Measurements from ENCODE around the gene MSANTD1. TPM values are rescaled to one million over a fixed set of nuclear protein-coding genes. Genes with fewer than 3 reads are reported as not detected.

MSANTD1 gene
- total RNA-seq, 1 experiment from 2014 or later, result 0.04 TPM

DNA sequence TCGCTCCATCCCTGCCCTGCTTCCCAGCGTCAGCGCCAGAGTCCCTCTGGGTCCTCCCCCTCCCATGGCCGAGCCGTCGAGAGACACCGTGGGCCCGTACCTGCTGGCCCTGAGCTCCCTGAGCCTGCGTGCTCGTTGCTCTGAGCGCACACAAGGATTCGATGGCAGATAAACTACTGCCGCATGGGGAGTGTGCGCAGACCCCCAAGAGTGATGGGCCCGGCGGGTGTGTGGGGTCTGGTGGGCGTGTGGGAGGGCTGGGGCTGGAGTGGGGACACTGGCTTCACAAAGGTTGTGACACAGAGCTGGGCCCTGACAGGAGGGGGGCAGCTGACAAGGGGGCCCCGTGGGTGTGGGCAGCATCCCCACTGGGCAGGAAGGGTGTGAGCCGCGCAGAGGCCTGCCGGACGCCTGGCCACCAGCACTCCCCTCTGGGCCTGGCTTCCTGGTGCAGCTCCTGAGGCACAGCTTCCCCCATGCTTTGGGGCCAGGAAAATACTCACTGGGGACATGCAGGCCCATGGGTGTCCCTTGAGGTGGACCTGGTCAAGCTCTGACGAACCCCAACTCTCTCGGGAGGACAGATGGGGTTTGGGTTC lies 39.1 kb downstream of the MSANTD1 start:
- no peaks in the 10 kb centered on the region for H3K9me3 ChIP-seq (replicated peaks)
- no peaks in the 10 kb centered on the region; the same call in 1 of the 2 replicates for H3K27me3 ChIP-seq
- DNase-seq, result no peak
- H3K4me3 ChIP-seq, result no peak overlapping the region
- no peak overlapping the region for H3K27ac ChIP-seq
- H3K4me1 ChIP-seq, result no peaks in the 10 kb centered on the region; the same call in 1 of the 2 replicates
- H3K36me3 ChIP-seq, result no peaks in the 10 kb centered on the region

DNA sequence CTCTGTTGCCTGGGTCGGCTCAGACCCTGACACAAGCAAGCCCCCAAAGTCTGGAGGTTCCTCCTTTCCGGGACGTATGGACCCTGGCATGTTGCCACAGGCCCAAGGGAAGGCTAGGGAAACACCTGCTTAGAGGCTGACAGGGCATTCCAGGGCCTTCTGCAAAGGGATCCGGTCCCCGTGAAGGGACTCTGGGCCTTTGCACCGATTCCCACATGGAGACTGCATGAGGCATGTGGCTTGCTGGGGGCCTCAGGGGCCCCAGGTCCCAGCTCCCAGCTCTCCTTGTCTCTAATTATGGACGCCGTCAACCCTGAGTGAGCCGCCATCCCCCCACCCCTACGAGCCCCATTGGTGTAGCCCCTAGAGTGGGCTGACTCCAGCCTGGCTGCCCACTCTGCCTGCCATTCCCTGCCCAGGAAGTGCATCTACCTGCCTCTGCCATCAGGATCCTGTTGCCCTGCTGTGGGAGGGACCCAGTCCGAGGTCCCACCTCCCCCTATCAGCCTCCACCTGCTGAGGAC lies 39.7 kb downstream of the MSANTD1 start:
- Histone ChIP-seq H3K27ac (no peak overlapping the region), H3K36me3 (no peaks in the 10 kb centered on the region), H3K4me3 (no peak overlapping the region), H3K27me3 (no peaks in the 10 kb centered on the region; the same call in 1 of the 2 replicates), H3K9me3 (replicated peaks) (no peaks in the 10 kb centered on the region), H3K4me1 (no peaks in the 10 kb centered on the region; the same call in 1 of the 2 replicates)
- DNase-seq, result no peak

DNA sequence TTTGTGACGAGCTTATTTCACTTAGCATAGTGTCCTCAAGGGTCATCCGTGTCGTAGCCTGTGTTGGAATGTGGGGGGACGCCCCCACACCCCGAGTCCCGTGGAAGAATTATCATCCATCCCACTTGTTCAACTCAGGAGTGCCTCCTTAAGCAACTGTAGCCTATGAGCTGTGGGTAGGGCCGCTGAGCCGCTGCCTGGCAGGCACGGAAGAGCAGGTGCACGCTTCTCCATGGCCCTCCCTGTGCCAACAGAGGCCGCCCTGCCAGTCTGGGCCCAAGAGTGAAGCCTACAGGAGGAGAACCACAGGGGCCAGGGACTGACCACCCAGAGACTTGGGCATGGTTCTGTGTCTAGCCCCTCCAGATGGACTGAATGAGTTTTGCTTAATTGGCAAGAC lies 41.5 kb downstream of the MSANTD1 start:
- Histone ChIP-seq H3K36me3 (no peaks in the 10 kb centered on the region), H3K27ac (no peak overlapping the region), H3K27me3 (no peaks in the 10 kb centered on the region; the same call in 1 of the 2 replicates), H3K9me3 (replicated peaks) (no peaks in the 10 kb centered on the region), H3K4me3 (no peak overlapping the region), H3K4me1 (no peaks in the 10 kb centered on the region; the same call in 1 of the 2 replicates)
- DNase-seq, result no peak

DNA sequence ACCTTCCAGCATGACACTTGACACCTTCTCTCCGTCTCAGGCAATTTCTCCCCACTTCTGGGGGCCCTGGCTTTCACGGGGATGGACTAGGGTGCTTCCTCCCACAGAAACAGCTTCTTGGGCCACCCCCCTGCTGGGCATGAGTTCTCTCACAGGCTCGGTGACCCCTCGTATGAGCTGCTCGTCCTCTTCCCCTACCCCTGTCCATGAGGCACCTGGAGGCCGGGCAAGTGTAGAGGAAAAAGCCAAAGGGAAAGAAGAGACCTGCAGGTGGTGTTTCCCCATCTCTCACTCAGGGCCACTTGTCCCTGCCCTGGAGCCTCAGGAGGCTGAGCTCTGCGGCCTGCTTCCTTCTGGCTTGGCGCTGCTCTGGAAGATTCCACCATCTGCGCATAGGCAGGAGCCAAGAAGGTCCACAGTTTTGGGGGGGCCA lies 41.9 kb downstream of the MSANTD1 start:
- no peak overlapping the region for H3K27ac ChIP-seq
- DNase-seq, result no peak
- no peaks in the 10 kb centered on the region; the same call in 1 of the 2 replicates for H3K4me1 ChIP-seq

DNA sequence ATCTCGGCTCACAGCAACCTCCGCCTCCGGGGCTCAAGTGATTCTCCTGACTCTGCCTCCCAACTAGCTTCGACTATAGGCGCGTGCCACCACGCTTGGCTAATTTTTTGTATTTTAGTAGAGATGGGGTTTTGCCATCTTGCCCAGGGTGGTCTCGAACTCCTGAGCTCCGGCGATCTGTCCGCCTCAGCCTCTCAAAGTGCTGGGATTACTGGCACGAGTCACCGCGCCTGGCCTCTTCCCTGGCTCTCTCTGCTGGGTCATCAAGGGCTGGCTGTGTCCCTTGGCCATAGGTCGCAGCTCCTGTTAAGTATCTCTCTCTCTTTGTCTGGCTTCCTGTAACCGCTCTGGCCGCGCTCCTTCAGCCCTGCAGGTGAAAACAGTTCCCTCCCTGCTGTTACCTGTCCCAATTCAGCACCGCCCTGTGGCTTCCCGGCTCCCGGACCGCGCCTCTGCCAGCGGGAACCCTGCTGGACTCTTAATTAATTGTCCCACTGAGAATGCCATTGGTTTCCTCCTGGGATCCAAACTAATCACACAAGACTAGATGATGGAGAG lies 42.5 kb downstream of the MSANTD1 start:
- Histone ChIP-seq H3K4me3 (peak overlapping the region; percentile 82), H3K36me3 (no peaks in the 10 kb centered on the region), H3K9me3 (replicated peaks) (no peaks in the 10 kb centered on the region), H3K27ac (peak overlapping the region; percentile 40; the same call in 1 of the 2 replicates), H3K27me3 (no peaks in the 10 kb centered on the region; the same call in 1 of the 2 replicates), H3K4me1 (no peaks in the 10 kb centered on the region; the same call in 1 of the 2 replicates)
- peak in 1 of 2 experiments; percentile 35 for DNase-seq

More for the DNA sequence above, 41.9 kb downstream of the MSANTD1 start:
- H3K36me3 ChIP-seq, result no peaks in the 10 kb centered on the region
- H3K4me3 ChIP-seq, result no peak overlapping the region
- H3K9me3 ChIP-seq (replicated peaks), result no peaks in the 10 kb centered on the region
- H3K27me3 ChIP-seq, result no peaks in the 10 kb centered on the region; the same call in 1 of the 2 replicates

DNA sequence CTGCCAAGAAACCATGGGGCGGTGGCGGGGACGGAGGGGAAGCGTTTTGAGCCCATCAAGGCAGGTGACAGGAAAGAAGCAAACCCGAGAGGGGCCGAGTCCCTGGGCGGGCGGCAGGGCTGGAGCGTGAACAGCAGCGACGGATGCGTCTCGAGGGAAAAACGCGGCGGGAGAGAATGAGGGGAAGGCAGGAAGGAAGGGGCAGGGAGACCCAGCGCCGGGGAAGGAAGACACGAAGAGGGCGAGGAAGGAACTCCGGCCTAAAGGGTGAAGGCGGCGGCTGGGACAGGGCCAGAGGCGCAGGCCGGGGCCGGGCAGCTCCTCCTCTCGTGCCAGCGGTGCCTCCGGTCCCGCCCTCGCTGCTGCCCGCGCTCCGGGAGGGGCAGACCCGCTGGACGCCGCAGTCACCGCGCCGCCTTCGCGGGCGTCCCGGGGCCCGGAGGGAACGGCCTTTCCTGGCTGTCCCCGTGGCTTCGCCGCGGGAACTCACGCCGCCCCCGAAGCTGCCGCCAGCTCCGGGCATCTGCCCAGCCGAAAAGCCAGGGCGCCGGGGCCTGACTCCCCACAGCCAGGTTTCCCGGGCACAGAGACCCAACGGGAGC lies 43.1 kb downstream of the MSANTD1 start:
- Histone ChIP-seq H3K27me3 (no peaks in the 10 kb centered on the region; the same call in 1 of the 2 replicates), H3K27ac (peak overlapping the region; percentile 40), H3K36me3 (no peaks in the 10 kb centered on the region), H3K4me1 (no peaks in the 10 kb centered on the region; the same call in 1 of the 2 replicates), H3K4me3 (peak overlapping the region; percentile 82), H3K9me3 (replicated peaks) (no peaks in the 10 kb centered on the region)
- peak; percentile 67 to 69 for DNase-seq

DNA sequence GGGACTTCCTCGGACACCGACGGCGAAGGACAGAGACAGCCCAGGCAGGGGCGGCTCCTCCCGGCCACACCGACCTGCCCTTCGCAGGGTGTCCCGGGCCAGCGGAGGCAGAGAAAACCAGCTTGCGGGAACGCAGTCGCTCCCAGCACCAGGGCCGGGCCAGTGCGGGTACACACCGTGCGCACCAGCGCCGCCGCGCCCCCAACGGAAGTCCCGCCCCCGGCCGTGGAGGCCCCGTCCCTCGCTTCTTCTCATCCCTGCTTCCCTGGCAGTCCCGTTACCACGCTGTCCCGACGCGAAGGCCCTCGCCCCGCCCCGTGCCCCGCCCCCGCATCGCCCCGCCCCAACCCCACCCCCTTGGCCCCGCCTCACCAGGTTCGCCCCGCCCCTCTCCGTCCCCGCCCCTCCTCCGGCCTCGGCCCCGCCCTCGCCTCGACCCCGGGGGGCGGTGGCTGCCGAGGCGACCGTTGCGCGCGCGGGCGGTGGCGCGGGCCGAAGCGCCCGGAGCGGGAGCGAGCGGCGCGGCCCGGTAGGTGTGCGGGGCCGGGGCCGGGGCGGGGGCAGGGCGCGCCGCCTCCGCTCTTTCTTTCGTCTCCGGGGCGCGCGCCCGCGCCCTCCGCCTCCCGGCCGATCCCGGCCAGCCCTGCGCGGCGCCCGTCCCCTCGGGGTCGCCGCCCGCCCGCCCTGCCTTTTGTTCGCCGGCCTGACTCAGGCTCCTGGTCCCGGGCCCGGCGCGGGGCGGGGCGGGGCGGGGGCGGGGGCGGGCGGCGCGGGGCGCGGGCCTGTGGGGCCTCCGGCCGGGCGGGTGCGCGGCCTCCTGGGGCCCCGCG lies 43.8 kb downstream of the MSANTD1 start, which contains the start of gene RGS12:
RGS12 (plus strand) TSS at position 451 of the 830 bp plus-strand sequence. CDS start 23,150 bp downstream, outside the sequence.
- Histone ChIP-seq H3K9me3 (replicated peaks) (no peaks in the 10 kb centered on the region), H3K27me3 (no peaks in the 10 kb centered on the region; the same call in 1 of the 2 replicates), H3K36me3 (no peaks in the 10 kb centered on the region), H3K4me3 (peak within 1 kb of the TSS; percentile 82), H3K4me1 (no peaks in the 10 kb centered on the region; the same call in 1 of the 2 replicates), H3K27ac (peak within 1 kb of the TSS; percentile 40)
- DNase-seq, result peak; percentile 96 to 97

DNA sequence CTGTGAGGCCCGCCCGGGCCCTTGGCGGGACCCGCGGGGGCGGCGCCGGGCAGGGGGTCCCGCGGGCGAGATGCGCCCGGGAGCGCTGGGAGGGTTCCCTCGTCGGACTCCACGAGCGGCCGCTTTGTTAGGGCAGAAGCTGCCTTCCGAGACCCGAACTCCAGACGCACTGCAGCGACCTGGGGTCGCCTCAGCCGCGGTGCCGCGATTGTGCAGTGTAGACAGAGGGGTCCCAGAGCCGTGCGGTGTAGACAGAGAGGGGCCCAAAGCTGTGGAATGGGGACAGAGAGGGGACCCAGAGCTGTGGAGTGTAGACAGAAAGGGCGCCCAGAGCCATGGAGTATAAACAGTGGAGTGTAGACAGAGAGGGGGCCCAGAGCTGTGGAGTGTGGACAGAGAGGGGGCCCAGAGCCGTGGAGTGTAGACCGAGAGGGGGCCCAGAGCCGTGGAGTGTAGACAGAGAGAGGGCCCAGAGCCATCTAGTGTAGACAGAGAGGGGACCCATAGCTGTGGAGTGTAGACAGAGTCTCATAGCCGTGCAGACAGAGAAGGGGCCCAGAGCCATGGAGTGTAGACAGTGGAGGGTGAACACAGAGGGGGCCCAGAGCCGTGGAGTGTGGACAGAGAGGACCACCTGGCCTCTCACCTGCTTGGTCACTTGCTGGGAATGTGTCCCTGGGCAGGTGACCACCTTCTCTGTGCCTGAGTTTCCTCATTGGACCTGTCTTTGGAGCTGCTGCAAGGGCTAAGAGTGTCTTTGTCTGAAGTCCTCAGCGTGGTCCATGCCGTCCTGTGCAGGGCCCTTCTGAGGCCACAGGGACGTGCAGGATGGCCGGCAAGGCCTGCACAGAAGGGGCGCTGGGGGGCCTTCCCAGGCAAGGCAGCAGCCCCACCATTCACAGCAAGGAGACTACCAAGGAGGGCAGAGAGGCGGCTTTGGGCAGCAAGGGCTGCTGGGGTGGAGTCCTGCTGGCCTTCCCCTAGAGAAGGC lies 44.7 kb downstream of the MSANTD1 start:
- H3K27me3 ChIP-seq, result no peaks in the 10 kb centered on the region; the same call in 1 of the 2 replicates
- peak overlapping the region; percentile 72 for H3K4me3 ChIP-seq
- no peaks in the 10 kb centered on the region for H3K9me3 ChIP-seq (replicated peaks)
- H3K36me3 ChIP-seq, result no peaks in the 10 kb centered on the region
- no peaks in the 10 kb centered on the region; the same call in 1 of the 2 replicates for H3K4me1 ChIP-seq
- peak overlapping the region; percentile 17; the same call in 1 of the 2 replicates for H3K27ac ChIP-seq
- peak in 1 of 2 experiments; percentile 43 for DNase-seq

DNA sequence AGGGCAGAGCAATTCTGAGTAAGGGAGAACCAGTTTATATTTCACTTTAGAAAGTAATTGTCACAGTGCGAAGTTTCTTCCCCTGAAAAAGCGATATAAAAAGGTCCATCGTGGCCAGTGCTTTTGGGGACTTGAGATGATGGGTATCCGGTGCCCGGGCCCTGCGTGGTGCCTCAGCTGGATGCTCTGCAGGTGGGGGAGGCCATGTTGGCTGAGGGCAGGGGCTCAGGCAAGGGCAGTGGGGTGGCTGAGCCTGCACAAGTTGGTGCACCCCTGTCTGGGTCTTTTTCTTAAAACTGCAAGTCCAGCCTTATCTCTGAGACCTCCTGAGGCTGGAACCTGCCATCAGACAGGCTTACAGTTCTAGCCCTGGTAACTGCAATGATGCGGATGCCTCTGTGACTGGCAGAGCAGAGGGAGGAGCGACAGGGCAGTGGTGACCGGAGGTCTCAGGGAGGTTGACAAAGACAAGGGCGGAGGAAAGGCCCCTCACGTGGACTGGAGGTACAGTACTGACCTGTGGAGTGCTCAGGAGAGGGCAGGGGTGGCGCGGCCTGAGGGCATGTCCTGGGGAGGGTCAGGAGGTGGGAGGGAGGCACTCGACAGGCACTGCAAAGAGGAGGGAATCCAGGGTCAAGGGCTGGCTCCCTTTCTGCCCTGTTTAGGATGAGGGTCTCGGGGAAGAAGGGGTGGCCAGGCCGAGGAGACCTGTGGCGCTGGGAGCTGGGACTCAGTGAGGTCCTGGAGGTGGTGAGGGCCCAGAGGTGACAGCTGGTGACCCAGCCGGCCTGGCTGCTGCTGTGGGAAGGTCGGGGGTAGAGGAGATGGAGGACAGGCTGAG lies 45.7 kb downstream of the MSANTD1 start:
- no peak overlapping the region for H3K27ac ChIP-seq
- no peaks in the 10 kb centered on the region; the same call in 1 of the 2 replicates for H3K4me1 ChIP-seq
- H3K36me3 ChIP-seq, result no peaks in the 10 kb centered on the region
- H3K9me3 ChIP-seq (replicated peaks), result no peaks in the 10 kb centered on the region
- H3K27me3 ChIP-seq, result no peaks in the 10 kb centered on the region; the same call in 1 of the 2 replicates
- DNase-seq, result no peak
- no peak overlapping the region for H3K4me3 ChIP-seq

DNA sequence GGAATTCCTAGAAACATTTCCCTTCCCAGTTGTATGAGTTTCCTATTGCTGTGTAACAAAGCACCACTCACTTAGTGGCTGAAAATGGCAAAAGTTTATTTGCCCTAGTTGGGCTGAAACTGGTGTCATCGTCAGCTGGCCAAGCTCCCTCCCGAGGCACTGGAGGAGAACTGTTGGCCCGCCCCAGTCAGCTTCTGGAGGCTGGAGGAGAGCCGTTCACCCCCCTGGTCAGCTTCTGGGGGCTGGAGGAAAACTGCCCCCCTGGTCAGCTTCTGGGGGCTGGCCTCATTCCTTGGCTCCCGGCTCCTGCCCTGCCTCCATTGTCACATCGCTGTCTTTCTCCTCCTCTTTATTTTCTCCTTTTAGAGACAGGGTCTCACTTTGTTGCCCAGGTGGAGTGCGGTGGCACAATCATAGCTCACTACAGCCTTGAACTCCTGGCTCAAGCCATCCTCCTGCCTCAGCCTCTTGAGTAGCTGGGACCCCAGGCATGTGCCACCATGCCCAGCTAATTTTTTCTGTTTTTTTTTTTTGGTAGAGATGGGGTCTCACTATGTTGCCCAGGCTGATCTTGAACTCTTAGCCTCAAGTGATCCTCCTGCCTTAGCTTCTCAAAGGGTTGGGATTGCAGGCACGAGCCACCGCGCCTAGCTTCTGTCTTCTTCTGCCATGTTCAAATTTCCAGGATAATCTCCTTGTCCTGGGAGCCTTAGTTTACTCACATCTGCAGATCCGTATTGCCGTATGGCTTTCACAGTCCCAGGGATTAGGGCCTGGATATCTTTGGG lies 47.1 kb downstream of the MSANTD1 start:
- H3K9me3 ChIP-seq (replicated peaks), result no peaks in the 10 kb centered on the region
- H3K4me3 ChIP-seq, result no peak overlapping the region
- no peaks in the 10 kb centered on the region; the same call in 1 of the 2 replicates for H3K4me1 ChIP-seq
- no peaks in the 10 kb centered on the region for H3K27me3 ChIP-seq
- H3K36me3 ChIP-seq, result no peaks in the 10 kb centered on the region
- DNase-seq, result no peak
- H3K27ac ChIP-seq, result no peak overlapping the region

DNA sequence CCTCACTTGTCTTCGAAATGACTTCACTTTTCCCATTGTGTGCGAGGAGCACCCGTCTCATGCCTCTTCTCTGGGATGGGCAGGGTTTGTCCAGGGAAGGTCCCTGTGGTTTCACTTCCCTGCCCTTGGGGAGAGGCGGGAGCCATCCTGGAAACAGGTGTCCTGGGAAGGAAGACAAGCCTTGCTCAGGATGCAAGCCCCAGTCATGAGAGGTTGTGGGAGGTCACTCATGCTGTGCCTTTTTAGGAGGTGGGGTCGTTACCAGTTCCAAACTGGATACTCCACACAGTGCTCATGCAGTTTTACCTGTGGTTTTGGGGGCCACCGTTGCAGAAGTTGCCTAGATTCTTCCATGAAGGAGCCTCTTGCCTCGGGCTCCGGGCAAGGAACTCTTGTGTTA lies 47.7 kb downstream of the MSANTD1 start:
- H3K4me1 ChIP-seq, result no peaks in the 10 kb centered on the region; the same call in 1 of the 2 replicates
- no peaks in the 10 kb centered on the region for H3K9me3 ChIP-seq (replicated peaks)
- H3K27me3 ChIP-seq, result no peaks in the 10 kb centered on the region
- no peak for DNase-seq
- no peak overlapping the region for H3K27ac ChIP-seq
- no peaks in the 10 kb centered on the region for H3K36me3 ChIP-seq
- no peak overlapping the region for H3K4me3 ChIP-seq

Data from SJCRH30 (cell line).